Liver (tissue), 9 donors: ENCODE measurements around the gene CPNE9. TPM values are rescaled to one million over a fixed set of nuclear protein-coding genes. Genes with fewer than 3 reads are reported as not detected.

Experiments
- DNase-seq: peaks from one replicate; pipeline ENCODE4 v3.0.0-alpha.2; 2017; ENCODE audit warnings: low spot score
- H3K27ac ChIP-seq, 2 donors: one replicate each; pipeline ENCODE4 v1.7.0; 2013; ENCODE audit warnings: inconsistent platforms in 2 of 2, low read length in 2 of 2, control low read depth in 1 of 2, low read depth in 1 of 2, mild to moderate bottlenecking in 1 of 2
- H3K27me3 ChIP-seq, 4 donors: one replicate each; pipeline versions ENCODE4 v1.6.1 to v1.7.0; 2013; ENCODE audit warnings: low read length in 3 of 4, inconsistent platforms in 1 of 4, mild to moderate bottlenecking in 1 of 4, moderate library complexity in 1 of 4; ENCODE audit not compliant: control insufficient read depth in 4 of 4, insufficient read depth in 4 of 4
- H3K36me3 ChIP-seq, 4 donors: one replicate each; pipeline versions ENCODE4 v1.6.1 to v1.7.0; 2013; ENCODE audit warnings: low read length in 3 of 4, mild to moderate bottlenecking in 3 of 4, low read depth in 1 of 4, moderate library complexity in 1 of 4; ENCODE audit not compliant: control insufficient read depth in 4 of 4, insufficient read depth in 3 of 4
- H3K4me1 ChIP-seq, 4 donors: one replicate each; pipeline versions ENCODE4 v1.6.1 to v1.7.0; 2013; ENCODE audit warnings: low read length in 3 of 4, mild to moderate bottlenecking in 3 of 4, moderate library complexity in 1 of 4; ENCODE audit not compliant: control insufficient read depth in 4 of 4, insufficient read depth in 4 of 4
- H3K4me3 ChIP-seq, 3 donors: one replicate each; pipeline versions ENCODE4 v1.6.1 to v1.7.0; 2013; ENCODE audit warnings: low read length in 3 of 3, control low read depth in 1 of 3, low read depth in 1 of 3, mild to moderate bottlenecking in 1 of 3
- H3K9ac ChIP-seq, 2 donors: one replicate each; pipeline ENCODE4 v1.7.0; 2013; ENCODE audit warnings: low read length in 2 of 2, mild to moderate bottlenecking in 2 of 2, moderate library complexity in 2 of 2, control low read depth in 1 of 2, low read depth in 1 of 2
- H3K9me3 ChIP-seq, 4 donors: one replicate each; pipeline versions ENCODE4 v1.6.1 to v1.7.0; 2013; ENCODE audit warnings: low read length in 3 of 4; ENCODE audit not compliant: control insufficient read depth in 4 of 4
- EGR1 ChIP-seq, 2 donors: IDR thresholded peaks; 2 replicates each; pipeline ENCODE4 v1.6.1; 2016 to 2018; ENCODE audit warnings: antibody characterized with exemption in 2 of 2, low read depth in 2 of 2
- FOXA1 ChIP-seq: IDR thresholded peaks from 2 replicates; pipeline ENCODE4 v1.6.1; 2016; ENCODE audit warnings: antibody characterized with exemption
- FOXA2 ChIP-seq: IDR thresholded peaks from 2 replicates; pipeline ENCODE4 v1.6.1; 2016; ENCODE audit warnings: antibody characterized with exemption
- GABPA ChIP-seq, 2 donors: IDR thresholded peaks in 1 of 2; conservative IDR thresholded peaks in 1 of 2; 2 replicates each; pipeline ENCODE4 v1.6.1; 2016; ENCODE audit warnings: antibody characterized with exemption in 2 of 2, mild to moderate bottlenecking in 1 of 2, moderate library complexity in 1 of 2
- HNF4A ChIP-seq, 2 donors: conservative IDR thresholded peaks; 2 replicates each; pipeline ENCODE4 v1.6.1; 2016; ENCODE audit warnings: antibody characterized with exemption in 2 of 2, mild to moderate bottlenecking in 2 of 2
- HNF4G ChIP-seq: IDR thresholded peaks from 2 replicates; pipeline ENCODE4 v1.6.1; 2016; ENCODE audit warnings: antibody characterized with exemption
- JUND ChIP-seq, 2 donors: IDR thresholded peaks; 2 replicates each; pipeline ENCODE4 v1.6.1; 2016; ENCODE audit warnings: antibody characterized with exemption in 2 of 2
- NR2F2 ChIP-seq: IDR thresholded peaks from 2 replicates; pipeline ENCODE4 v1.6.1; 2016; ENCODE audit warnings: antibody characterized with exemption
- RAD21 ChIP-seq, 2 donors: IDR thresholded peaks; 2 replicates each; pipeline ENCODE4 v1.6.1; 2016; ENCODE audit warnings: antibody characterized with exemption in 2 of 2, mild to moderate bottlenecking in 2 of 2
- RXRA ChIP-seq, 2 donors: IDR thresholded peaks; 2 replicates each; pipeline ENCODE4 v1.6.1; 2017 to 2018; ENCODE audit warnings: antibody characterized with exemption in 2 of 2, mild to moderate bottlenecking in 1 of 2
- SP1 ChIP-seq: IDR thresholded peaks from 2 replicates; pipeline ENCODE4 v1.6.1; 2018; ENCODE audit warnings: antibody characterized with exemption, mild to moderate bottlenecking
- TAF1 ChIP-seq: conservative IDR thresholded peaks from 2 replicates; pipeline ENCODE4 v1.6.1; 2016; ENCODE audit warnings: antibody characterized with exemption, mild to moderate bottlenecking
- YY1 ChIP-seq: IDR thresholded peaks from 2 replicates; pipeline ENCODE4 v1.6.1; 2016; ENCODE audit warnings: antibody characterized with exemption, mild to moderate bottlenecking
- WGBS: extraction: QIAGEN DNeasy Blood & Tissue Kit; methylation state at CpG from one replicate; pipeline ENCODE4 v1.1.7; 2013; 5-methylcytosine and 5-hydroxymethylcytosine counted together
- polyA plus RNA-seq, 2 donors: library from polyadenylated mRNA; stranded (reverse) in 1 of 2; unstranded in 1 of 2; fragments of 200-250 nt in 1 of 2; fragments of >200 nt in 1 of 2; fragmentation: Nextera tagmentation in 1 of 2; extraction: Ambion mirVana in 1 of 2; gene quantifications; one replicate each; pipeline versions ENCODE4 v1.2.1 to v1.2.3, GENCODE V29; 2013 to 2015
- total RNA-seq, 2 donors: library from RNA; depleted of rRNA; stranded (reverse); fragments of >200 nt; gene quantifications; one replicate each; pipeline ENCODE4 v1.2.3, GENCODE V29; 2014
- TF ChIP-seq, protein P1 (sequence below): IDR thresholded peaks from 2 replicates; pipeline ENCODE4 v1.6.1; 2016; ENCODE audit warnings: antibody characterized with exemption
- TF ChIP-seq, protein P2 (sequence below): IDR thresholded peaks from 2 replicates; pipeline ENCODE4 v1.6.1; 2016; ENCODE audit warnings: antibody characterized with exemption, mild to moderate bottlenecking
- TF ChIP-seq, protein P3 (sequence below): IDR thresholded peaks from 2 replicates; pipeline ENCODE4 v1.6.1; 2016; ENCODE audit warnings: antibody characterized with exemption
- TF ChIP-seq, protein P4 (sequence below): IDR thresholded peaks from 2 replicates; pipeline ENCODE4 v1.6.1; 2016; ENCODE audit warnings: antibody characterized with exemption
- TF ChIP-seq, protein P5 (sequence below): fragments of 150-350 bp; IDR thresholded peaks from 2 replicates; pipeline ENCODE4 v1.5.1; 2017; ENCODE audit warnings: improper control_type of control experiment, low read depth, low read length; ENCODE audit not compliant: missing input control
- donor health status: healthy.
- donor health status: healthy.
- donor health status: healthy.
- donor health status: healthy.
- donor health status: healthy.

The CPNE9 gene
- total and polyA plus RNA-seq, 4 donors, result not detected

DNA sequence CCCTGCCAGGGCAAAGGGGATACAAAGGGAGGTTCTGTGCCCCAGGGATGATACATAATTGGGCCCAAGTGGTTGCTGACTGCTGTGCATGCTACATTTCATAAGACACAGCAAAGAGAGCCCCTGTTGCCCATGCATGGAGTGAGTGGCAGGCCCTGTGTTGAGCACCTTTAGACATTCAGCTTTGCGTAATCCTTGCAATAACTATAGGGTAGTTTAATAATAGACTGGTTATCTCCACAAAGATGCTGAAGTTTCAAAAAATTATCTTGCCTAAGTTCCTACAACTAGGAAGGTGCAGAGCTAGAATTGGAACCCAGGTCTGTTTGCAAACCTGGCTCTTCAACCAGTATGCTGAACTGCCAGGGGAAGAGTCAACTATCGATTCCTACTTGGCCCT is 44.4 kb downstream of the CPNE9 start:
- H3K27me3 ChIP-seq, result no peaks in the 10 kb centered on the region
- no peak for TF ChIP-seq TAF1
- no peak for TF ChIP-seq FOXA2
- TF ChIP-seq GABPA (IDR thresholded peaks at IDR 0.05 in 1 of 2, conservative IDR thresholded peaks at IDR 0.05 in 1 of 2), result no peak
- no peak for TF ChIP-seq HNF4G
- TF ChIP-seq EGR1 (IDR thresholded peaks at IDR 0.05; ENCODE audit: low read depth in 2 of 2), result no peak
- TF ChIP-seq JUND (IDR thresholded peaks at IDR 0.05), result no peak
- TF ChIP-seq, protein P1, sequence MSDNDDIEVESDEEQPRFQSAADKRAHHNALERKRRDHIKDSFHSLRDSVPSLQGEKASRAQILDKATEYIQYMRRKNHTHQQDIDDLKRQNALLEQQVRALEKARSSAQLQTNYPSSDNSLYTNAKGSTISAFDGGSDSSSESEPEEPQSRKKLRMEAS, result no peak
- TF ChIP-seq, protein P2, sequence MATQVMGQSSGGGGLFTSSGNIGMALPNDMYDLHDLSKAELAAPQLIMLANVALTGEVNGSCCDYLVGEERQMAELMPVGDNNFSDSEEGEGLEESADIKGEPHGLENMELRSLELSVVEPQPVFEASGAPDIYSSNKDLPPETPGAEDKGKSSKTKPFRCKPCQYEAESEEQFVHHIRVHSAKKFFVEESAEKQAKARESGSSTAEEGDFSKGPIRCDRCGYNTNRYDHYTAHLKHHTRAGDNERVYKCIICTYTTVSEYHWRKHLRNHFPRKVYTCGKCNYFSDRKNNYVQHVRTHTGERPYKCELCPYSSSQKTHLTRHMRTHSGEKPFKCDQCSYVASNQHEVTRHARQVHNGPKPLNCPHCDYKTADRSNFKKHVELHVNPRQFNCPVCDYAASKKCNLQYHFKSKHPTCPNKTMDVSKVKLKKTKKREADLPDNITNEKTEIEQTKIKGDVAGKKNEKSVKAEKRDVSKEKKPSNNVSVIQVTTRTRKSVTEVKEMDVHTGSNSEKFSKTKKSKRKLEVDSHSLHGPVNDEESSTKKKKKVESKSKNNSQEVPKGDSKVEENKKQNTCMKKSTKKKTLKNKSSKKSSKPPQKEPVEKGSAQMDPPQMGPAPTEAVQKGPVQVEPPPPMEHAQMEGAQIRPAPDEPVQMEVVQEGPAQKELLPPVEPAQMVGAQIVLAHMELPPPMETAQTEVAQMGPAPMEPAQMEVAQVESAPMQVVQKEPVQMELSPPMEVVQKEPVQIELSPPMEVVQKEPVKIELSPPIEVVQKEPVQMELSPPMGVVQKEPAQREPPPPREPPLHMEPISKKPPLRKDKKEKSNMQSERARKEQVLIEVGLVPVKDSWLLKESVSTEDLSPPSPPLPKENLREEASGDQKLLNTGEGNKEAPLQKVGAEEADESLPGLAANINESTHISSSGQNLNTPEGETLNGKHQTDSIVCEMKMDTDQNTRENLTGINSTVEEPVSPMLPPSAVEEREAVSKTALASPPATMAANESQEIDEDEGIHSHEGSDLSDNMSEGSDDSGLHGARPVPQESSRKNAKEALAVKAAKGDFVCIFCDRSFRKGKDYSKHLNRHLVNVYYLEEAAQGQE, result no peak
- no peak for TF ChIP-seq YY1
- TF ChIP-seq RXRA (IDR thresholded peaks at IDR 0.05), result no peak
- no peak for TF ChIP-seq SP1
- TF ChIP-seq, protein P3, sequence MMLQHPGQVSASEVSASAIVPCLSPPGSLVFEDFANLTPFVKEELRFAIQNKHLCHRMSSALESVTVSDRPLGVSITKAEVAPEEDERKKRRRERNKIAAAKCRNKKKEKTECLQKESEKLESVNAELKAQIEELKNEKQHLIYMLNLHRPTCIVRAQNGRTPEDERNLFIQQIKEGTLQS, result no peak
- TF ChIP-seq HNF4A (conservative IDR thresholded peaks at IDR 0.05), result no peak
- no peak for TF ChIP-seq RAD21 (IDR thresholded peaks at IDR 0.05)
- TF ChIP-seq, protein P4, sequence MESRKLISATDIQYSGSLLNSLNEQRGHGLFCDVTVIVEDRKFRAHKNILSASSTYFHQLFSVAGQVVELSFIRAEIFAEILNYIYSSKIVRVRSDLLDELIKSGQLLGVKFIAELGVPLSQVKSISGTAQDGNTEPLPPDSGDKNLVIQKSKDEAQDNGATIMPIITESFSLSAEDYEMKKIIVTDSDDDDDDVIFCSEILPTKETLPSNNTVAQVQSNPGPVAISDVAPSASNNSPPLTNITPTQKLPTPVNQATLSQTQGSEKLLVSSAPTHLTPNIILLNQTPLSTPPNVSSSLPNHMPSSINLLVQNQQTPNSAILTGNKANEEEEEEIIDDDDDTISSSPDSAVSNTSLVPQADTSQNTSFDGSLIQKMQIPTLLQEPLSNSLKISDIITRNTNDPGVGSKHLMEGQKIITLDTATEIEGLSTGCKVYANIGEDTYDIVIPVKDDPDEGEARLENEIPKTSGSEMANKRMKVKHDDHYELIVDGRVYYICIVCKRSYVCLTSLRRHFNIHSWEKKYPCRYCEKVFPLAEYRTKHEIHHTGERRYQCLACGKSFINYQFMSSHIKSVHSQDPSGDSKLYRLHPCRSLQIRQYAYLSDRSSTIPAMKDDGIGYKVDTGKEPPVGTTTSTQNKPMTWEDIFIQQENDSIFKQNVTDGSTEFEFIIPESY, result no peak
- no peak for TF ChIP-seq FOXA1
- TF ChIP-seq NR2F2, result no peak
- TF ChIP-seq, protein P5, sequence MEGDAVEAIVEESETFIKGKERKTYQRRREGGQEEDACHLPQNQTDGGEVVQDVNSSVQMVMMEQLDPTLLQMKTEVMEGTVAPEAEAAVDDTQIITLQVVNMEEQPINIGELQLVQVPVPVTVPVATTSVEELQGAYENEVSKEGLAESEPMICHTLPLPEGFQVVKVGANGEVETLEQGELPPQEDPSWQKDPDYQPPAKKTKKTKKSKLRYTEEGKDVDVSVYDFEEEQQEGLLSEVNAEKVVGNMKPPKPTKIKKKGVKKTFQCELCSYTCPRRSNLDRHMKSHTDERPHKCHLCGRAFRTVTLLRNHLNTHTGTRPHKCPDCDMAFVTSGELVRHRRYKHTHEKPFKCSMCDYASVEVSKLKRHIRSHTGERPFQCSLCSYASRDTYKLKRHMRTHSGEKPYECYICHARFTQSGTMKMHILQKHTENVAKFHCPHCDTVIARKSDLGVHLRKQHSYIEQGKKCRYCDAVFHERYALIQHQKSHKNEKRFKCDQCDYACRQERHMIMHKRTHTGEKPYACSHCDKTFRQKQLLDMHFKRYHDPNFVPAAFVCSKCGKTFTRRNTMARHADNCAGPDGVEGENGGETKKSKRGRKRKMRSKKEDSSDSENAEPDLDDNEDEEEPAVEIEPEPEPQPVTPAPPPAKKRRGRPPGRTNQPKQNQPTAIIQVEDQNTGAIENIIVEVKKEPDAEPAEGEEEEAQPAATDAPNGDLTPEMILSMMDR, result no peak
- no peak overlapping the region for H3K4me3 ChIP-seq
- H3K4me1 ChIP-seq, result peaks cover 5 to 27% (median 22%) of the 10 kb centered on the region in 4 donors
- 88% methylated on average over 2 of the region's 2 CpGs for WGBS
- no peak for DNase-seq
- no peak overlapping the region for H3K27ac ChIP-seq
- H3K36me3 ChIP-seq, result peaks cover 20 to 56% (median 43%) of the 10 kb centered on the region in 4 donors
- H3K9ac ChIP-seq, result no peak overlapping the region
- no peaks in the 10 kb centered on the region for H3K9me3 ChIP-seq
